Measurements from ENCODE around the gene KCTD16.

KCTD16 gene

GRCh38 chr5:144281784-144282183 is 111.1 kb downstream of the KCTD16 start:
- Histone ChIP-seq H3K4me1 (ENCODE audit: insufficient read depth, poor library complexity, severe bottlenecking) (no peaks in the 10 kb centered on the region), H3K27ac (ENCODE audit: poor library complexity, severe bottlenecking) (no peak overlapping the region), H3K36me3 (ENCODE audit: low read depth) (no peaks in the 10 kb centered on the region), H3K27me3 (ENCODE audit: insufficient read depth, poor library complexity, severe bottlenecking) (peaks cover 9% of the 10 kb centered on the region), H3K4me3 (ENCODE audit: severe bottlenecking) (no peak overlapping the region), H3K9me3 (ENCODE audit: severe bottlenecking) (no peaks in the 10 kb centered on the region)
- TF ChIP-seq CTCF (IDR thresholded peaks at IDR 0.05; ENCODE audit: poor library complexity, severe bottlenecking): no peak
- ATAC-seq (ENCODE audit: low read depth): no peak
- DNase-seq (ENCODE audit: low spot score): no peak

- DNase-seq (ENCODE audit: low spot score): no peak
- H3K4me3 ChIP-seq (ENCODE audit: severe bottlenecking): no peak overlapping the region
- no peak for ATAC-seq (ENCODE audit: low read depth)
- no peaks in the 10 kb centered on the region for H3K9me3 ChIP-seq (ENCODE audit: severe bottlenecking)
- H3K27ac ChIP-seq (ENCODE audit: poor library complexity, severe bottlenecking): no peak overlapping the region
- H3K4me1 ChIP-seq (ENCODE audit: insufficient read depth, poor library complexity, severe bottlenecking): no peaks in the 10 kb centered on the region
- no peak for TF ChIP-seq CTCF (IDR thresholded peaks at IDR 0.05; ENCODE audit: poor library complexity, severe bottlenecking)
- peaks cover 8% of the 10 kb centered on the region for H3K27me3 ChIP-seq (ENCODE audit: insufficient read depth, poor library complexity, severe bottlenecking)
- no peaks in the 10 kb centered on the region for H3K36me3 ChIP-seq (ENCODE audit: low read depth)
These were observed 113.4 kb downstream of the KCTD16 start for GRCh38 chr5:144284036-144284435.

GRCh38 chr5:144284931-144285502 is 114.3 kb downstream of the KCTD16 start:
- ATAC-seq (ENCODE audit: low read depth) (no peak), DNase-seq (ENCODE audit: low spot score) (no peak)
- Histone ChIP-seq H3K27ac (ENCODE audit: poor library complexity, severe bottlenecking) (no peak overlapping the region), H3K4me3 (ENCODE audit: severe bottlenecking) (no peak overlapping the region), H3K27me3 (ENCODE audit: insufficient read depth, poor library complexity, severe bottlenecking) (peaks cover 6% of the 10 kb centered on the region), H3K9me3 (ENCODE audit: severe bottlenecking) (no peaks in the 10 kb centered on the region), H3K36me3 (ENCODE audit: low read depth) (no peaks in the 10 kb centered on the region), H3K4me1 (ENCODE audit: insufficient read depth, poor library complexity, severe bottlenecking) (no peaks in the 10 kb centered on the region)
- TF ChIP-seq CTCF (IDR thresholded peaks at IDR 0.05; ENCODE audit: poor library complexity, severe bottlenecking): no peak

GRCh38 chr5:144289277-144289676 is 118.6 kb downstream of the KCTD16 start:
- Histone ChIP-seq H3K36me3 (ENCODE audit: low read depth) (no peaks in the 10 kb centered on the region), H3K9me3 (ENCODE audit: severe bottlenecking) (no peaks in the 10 kb centered on the region), H3K4me3 (ENCODE audit: severe bottlenecking) (no peak overlapping the region), H3K4me1 (ENCODE audit: insufficient read depth, poor library complexity, severe bottlenecking) (no peaks in the 10 kb centered on the region), H3K27me3 (ENCODE audit: insufficient read depth, poor library complexity, severe bottlenecking) (peaks cover 4% of the 10 kb centered on the region), H3K27ac (ENCODE audit: poor library complexity, severe bottlenecking) (no peak overlapping the region)
- no peak for TF ChIP-seq CTCF (IDR thresholded peaks at IDR 0.05; ENCODE audit: poor library complexity, severe bottlenecking)
- no peak for DNase-seq (ENCODE audit: low spot score)
- ATAC-seq (ENCODE audit: low read depth): no peak

- Histone ChIP-seq H3K36me3 (ENCODE audit: low read depth) (no peaks in the 10 kb centered on the region), H3K4me3 (ENCODE audit: severe bottlenecking) (no peak overlapping the region), H3K27ac (ENCODE audit: poor library complexity, severe bottlenecking) (no peak overlapping the region), H3K27me3 (ENCODE audit: insufficient read depth, poor library complexity, severe bottlenecking) (peaks cover 4% of the 10 kb centered on the region), H3K9me3 (ENCODE audit: severe bottlenecking) (no peaks in the 10 kb centered on the region), H3K4me1 (ENCODE audit: insufficient read depth, poor library complexity, severe bottlenecking) (no peaks in the 10 kb centered on the region)
- TF ChIP-seq CTCF (IDR thresholded peaks at IDR 0.05; ENCODE audit: poor library complexity, severe bottlenecking): no peak
- DNase-seq (ENCODE audit: low spot score) (no peak), ATAC-seq (ENCODE audit: low read depth) (no peak)
These were observed 121.4 kb downstream of the KCTD16 start for GRCh38 chr5:144292029-144292428.

Data from RWPE2 (cell line).